HG03439 (cell line): ENCODE results near the gene SHKBP1.
A peak's percentile ranks its signal among the peaks of the same experiment; 100 is the strongest.

ENCODE experiments used
- ATAC-seq: cut with Tn5 transposase; IDR thresholded peaks from one replicate; pipeline ENCODE4 v1.9.1; 2021; ENCODE audit warnings: mild to moderate bottlenecking, moderate library complexity; ENCODE audit not compliant: unreplicated experiment

The SHKBP1 gene

DNA sequence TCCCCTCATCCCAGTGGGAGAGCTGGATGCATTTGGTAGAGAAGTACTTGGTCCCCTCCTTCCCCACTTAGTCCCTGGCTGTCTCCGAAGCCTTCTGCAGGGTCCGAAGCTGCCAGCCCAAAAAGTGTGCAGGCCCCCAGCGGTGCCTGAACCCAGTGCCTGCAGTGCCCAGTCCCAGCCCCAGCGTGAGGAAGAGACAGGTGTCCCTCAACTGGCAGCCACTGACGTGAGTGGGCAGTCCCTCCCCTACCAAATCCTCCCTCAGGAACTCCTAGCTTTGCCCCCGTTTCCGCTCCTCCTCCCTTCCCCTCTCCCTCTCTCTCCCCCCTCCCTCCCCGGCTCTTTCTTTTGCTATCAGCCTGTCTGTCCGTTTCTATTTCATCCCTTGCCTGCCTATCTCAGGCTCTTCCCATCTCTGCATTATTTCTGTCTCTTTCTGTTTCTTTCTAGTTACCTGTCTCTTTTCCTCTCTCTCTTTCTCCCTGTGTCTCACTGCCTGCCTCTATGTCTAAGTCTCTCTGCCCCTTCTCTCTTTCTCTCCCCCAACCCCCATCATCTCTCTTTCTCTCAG, 22.7 kb downstream of the SHKBP1 start:
- no peak for ATAC-seq

DNA sequence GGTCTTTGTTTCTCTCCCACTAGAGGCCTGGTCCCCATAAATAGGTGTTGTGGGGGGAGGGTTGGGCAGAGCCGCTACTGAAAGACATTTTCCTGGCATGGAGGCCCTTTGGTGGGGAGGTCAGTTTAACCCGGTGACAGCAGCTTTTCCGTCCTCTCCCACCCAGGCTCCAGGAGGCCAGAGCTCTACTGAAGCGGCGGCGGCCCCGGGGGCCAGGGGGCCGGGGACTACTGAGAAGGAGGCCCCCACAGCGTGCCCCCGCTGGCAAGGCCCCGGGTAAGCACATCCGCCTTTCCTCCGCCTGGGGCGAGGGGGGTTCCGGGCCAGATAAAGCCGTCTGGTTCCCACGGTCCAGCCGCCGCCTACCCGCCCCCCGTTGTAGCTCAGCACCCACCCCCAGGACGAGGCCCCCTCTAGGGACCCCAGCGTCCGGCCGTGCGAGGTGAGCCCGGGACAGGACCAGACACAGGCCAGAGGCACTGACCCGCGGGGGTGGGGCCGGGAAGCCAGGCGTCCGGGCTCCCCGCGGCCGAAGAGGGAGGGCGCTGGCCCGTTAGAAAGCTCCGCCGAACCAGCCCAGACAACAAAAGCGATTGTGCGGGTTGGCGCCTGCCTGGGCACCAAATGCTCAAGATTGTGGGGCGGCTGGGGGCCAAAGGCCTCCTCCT, 23.4 kb downstream of the SHKBP1 start:
- ATAC-seq: no peak

DNA sequence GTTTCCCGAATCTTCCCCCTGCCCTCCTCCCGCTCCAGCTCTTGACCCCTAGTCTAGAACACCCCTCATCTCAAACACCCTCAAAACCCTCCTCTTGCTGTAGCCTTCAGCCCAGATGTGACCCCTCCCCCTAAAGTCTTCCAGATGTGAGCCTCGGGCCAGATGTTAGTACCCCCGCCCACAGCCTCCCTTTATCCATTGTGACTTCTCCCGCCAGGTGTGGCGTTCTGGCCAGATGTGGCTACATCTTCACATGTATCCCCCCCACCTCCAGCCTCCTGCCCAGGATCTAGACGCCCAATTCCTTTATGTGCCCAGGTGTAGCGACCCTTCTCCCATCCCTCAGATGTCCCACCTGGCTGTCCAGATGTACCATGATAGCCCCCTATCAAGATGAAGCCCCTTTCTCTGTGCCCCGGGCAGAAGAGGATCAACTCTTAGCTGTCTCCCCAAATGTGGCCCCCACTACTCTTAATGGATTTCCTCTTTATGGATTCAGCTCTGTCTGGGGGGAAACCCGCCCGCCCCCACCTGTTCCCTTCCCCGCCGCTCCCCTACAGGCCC, 24.0 kb downstream of the SHKBP1 start:
- ATAC-seq: no peak

DNA sequence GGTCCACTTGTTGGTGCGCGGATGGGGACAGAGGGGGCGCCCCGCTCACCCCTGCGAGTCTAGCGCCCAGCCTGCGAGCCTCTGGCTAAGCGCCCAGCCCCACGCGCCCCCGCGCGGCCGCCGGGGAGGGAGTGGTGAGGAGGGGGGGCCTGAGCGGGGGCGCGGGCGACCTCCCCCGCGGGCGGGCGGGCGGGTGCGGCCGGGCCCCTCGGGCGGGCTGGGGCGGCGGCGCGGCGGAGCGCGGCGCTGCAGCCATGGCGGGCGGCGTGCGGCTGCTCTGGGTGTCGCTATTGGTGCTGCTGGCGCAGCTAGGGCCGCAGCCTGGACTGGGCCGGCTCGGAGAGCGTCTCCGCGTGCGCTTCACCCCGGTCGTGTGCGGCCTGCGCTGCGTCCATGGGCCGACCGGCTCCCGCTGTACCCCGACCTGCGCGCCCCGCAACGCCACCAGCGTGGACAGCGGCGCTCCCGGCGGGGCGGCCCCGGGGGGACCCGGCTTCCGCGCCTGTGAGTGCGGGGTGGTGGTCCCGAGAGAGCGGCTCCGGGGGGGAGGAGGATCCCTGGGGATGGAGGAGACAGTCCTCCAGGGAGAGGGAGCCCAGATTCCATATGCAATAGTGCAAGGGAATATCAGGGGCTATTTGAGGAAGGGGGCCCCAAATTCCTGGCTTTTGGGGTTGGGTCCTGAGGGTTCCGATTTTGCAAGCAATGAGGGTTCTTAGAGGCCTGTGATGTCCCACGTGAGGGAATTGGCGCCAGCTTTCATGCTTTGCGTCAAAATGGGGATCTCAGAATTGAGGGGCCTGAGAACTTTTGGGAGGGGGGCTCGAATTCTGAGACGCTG, 24.7 kb downstream of the SHKBP1 start, which contains the start of gene LTBP4:
TSS of gene LTBP4 (plus strand) at position 236 of the 841 bp plus-strand sequence. CDS start at position 255, 19 bp downstream.
- no peak for ATAC-seq

DNA sequence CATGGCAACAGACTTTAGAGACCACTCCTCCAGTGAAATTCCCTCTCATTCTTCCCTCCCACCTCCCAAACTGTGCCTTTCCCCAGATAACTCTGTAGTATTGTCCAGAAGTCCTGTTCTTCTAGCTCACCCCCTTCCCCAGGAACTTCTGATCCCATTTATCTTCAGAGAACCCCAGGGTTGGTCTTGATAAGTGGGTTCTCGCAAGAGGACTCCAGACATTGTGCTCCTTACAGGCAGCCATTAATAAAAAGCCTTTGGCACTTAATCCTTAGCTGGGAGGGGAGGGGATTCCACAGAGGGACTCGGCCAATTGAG, 26.4 kb downstream of the SHKBP1 start:
- no peak for ATAC-seq

DNA sequence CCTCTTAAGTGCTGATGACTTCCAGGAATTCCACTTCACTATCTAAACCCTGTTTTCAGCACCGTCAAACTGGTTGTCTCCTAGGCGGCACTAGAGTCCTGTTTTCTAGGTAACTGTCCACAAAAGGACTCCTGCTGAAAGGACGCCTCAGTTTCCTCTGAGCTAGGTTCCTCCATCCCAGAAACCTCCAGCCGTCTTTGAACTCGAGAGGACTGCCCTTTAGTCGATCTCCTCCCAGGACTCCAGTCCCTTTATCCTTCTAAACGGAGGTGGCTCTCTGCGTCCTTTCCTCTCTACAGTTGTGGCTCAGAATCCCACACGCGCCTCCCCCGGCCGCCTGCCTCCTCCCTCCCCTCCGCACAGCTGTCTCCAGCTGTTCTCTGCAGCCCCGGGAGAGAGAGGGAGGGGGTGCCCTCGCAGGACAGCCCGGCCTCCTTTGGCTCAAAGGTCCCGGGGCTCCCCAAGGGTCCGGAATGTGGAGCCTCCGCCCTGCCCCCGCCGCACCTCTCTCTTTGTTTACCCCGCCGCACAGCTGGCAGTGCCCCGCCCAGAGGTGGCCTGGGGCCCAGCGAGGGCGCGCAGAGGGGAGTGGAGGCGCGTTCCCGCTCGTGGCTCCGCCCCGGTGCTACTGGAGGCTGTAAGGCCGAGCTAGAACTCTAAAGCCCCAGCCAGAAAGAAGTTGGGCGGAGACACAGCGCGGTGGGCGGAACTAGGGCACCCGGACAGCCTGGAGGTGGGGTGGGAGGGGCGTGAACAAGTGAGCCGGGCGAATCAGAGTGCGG, 26.9 kb downstream of the SHKBP1 start:
- peak; percentile 62 for ATAC-seq

DNA sequence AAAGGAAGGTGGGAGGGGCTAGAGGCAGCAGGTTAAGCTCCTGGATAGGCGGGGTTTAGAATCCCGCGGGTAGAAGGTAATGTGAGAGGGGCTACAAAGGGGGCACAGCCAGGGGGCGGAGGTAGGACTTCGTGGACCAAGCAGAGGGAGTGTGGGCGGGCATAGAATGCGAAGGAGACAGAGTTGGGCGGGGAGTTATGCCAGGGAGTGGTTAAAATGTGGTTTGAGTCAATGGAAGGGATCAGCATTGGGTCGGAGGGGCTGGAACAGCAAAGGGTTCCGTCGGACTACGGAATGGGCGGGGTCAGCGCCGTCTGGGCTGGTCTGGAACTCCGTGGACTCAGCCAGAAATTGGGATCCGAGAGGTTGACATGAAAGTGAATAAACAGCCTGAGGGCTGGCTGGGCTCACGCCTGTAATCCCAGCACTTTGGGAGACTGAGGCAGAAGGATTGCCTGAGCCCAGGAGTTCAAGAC, 27.5 kb downstream of the SHKBP1 start:
- ATAC-seq: no peak

DNA sequence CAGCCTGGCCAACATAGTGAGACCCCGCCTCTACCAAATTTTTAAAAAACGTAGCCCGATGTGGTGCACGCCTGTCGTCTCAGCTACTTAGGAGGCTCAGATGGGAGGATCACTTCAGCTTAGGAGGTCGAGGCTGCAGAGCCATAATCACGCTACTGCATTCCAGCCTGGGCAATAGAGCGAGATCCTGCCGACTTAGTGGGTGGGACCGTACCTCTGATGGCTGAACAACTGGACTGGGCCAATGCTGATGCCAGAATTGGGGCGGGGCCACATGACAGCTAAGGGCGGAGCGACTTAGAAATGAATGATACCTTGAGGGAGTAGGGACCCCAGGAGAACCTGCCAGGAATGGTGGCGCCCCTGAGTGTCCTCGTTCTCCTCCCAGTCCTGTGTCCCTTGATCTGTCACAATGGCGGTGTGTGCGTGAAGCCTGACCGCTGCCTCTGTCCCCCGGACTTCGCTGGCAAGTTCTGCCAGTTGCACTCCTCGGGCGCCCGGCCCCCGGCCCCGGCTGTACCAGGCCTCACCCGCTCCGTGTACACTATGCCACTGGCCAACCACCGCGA, 28.1 kb downstream of the SHKBP1 start:
- no peak for ATAC-seq

DNA sequence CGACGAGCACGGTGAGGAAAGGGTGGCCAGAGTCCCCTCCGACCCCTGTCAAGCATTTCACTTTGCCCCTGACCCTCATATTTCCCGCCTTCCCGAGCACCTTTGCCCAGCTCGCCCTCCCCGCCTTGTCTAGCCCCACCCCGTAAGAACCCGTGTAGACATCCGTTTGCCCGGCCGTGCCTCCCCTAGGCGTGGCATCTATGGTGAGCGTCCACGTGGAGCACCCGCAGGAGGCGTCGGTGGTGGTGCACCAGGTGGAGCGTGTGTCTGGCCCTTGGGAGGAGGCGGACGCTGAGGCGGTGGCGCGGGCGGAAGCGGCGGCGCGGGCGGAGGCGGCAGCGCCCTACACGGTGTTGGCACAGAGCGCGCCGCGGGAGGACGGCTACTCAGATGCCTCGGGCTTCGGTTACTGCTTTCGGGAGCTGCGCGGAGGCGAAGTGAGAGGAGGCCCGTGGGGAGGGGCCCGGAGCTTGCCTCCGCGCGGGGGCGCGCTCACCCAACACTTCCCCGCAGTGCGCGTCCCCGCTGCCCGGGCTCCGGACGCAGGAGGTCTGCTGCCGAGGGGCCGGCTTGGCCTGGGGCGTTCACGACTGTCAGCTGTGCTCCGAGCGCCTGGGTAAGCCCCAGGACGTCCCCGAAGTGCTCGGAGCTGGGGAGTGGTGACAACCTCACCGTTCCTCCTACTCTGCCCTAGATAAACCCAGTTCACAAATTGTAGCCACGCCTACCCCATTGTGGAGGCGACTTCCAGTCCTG, 28.7 kb downstream of the SHKBP1 start:
- ATAC-seq: peak; percentile 22

DNA sequence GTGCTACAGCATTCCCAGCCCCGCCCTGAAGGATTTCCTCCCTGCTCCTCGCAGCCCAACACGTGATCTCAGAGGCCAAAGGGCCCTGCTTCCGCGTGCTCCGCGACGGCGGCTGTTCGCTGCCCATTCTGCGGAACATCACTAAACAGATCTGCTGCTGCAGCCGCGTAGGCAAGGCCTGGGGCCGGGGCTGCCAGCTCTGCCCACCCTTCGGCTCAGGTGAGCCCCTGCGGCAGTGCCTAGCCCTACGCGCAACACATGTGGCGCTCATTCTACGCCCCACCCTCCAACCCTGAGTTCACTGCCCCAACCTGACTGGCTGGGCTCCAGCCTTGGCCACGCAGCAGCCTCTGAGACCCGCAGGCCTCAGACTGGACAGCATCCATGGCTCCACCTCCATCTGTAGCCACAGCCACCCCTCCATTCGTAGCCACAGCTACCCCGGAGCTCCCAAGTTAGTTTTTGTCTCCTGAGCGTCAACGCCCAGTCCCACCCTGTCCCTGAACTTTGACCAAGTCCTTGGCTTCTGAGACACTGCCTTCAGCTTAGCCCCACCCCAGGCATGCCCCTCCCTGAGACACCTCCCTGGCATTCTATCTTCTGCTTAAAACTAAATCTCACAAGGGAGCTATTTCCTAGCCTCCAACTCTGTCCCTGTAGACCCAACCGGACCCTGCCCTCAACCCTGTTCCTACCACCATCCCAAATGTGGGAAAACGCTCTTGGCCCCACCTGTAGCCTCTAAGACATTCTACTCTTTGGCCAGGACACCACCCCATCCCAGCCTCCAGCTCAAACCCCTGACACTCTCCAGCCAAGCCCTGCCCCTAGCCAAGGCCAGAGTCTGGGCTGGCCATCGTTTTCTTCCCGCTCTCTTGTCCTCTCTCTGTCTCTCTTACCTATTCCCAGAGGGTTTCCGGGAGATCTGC, 30.9 kb downstream of the SHKBP1 start:
- ATAC-seq: no peak

DNA sequence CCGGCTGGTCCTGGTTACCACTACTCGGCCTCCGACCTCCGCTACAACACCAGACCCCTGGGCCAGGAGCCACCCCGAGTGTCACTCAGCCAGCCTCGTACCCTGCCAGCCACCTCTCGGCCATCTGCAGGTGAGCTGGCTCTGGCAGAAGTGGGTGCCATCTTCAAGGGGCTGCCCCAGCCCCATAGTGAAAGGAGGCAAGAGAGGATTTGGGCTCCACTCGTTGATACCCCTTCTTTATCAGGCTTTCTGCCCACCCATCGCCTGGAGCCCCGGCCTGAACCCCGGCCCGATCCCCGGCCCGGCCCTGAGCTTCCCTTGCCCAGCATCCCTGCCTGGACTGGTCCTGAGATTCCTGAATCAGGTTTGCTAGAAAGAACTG, 31.6 kb downstream of the SHKBP1 start:
- no peak for ATAC-seq

DNA sequence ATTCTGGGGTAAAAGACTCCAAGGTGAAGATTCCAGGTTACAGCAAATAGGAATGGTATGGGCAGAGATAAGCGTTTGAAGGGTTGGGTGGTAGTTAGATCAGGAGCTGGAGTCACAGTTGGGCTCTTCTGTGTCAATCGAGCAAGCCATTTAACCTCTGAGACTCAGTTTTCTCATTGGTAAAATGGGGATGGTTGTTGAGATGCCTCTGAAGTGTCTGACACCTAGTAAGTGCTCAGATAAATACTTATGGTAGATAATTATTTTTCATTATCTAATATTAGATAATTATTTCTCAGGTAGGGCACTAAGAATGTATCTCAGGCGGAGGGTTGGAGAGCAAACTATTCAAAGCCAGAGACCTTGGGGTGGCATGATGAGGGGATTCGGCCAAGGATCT, 32.3 kb downstream of the SHKBP1 start:
- ATAC-seq: no peak

DNA sequence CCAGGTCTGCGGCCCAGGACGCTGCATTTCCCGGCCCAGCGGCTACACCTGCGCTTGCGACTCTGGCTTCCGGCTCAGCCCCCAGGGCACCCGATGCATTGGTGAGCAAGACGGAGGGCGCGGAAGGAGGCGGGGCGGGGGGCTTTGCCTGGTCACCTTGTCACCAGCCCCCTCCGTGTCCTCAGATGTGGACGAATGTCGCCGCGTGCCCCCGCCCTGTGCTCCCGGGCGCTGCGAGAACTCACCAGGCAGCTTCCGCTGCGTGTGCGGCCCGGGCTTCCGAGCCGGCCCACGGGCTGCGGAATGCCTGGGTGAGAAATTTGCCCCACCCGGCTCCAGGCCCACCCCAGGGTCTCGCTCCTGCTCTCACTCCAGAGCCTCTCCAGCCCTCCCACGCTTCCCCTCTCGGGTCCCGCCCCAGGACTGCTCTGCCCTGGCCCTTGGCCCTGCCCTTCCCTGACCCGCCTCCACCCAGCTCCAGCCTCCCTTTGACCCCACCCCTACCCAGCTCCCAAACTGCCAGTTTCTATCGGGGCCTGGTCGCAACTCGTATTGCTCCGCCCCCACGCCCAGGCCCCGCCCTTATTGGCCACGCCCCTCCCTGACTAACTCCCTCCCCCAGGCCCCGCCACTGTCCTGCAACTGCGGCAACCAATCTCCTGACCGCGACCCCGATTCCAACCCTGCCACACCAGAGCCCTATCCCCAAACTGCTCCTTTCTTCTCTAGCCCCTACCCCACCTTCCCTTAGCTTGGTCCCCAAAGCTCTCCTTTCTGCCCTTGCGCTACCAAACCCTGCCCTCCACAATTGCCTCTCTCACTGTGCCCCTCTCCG, 33.1 kb downstream of the SHKBP1 start:
- peak; percentile 46 for ATAC-seq

DNA sequence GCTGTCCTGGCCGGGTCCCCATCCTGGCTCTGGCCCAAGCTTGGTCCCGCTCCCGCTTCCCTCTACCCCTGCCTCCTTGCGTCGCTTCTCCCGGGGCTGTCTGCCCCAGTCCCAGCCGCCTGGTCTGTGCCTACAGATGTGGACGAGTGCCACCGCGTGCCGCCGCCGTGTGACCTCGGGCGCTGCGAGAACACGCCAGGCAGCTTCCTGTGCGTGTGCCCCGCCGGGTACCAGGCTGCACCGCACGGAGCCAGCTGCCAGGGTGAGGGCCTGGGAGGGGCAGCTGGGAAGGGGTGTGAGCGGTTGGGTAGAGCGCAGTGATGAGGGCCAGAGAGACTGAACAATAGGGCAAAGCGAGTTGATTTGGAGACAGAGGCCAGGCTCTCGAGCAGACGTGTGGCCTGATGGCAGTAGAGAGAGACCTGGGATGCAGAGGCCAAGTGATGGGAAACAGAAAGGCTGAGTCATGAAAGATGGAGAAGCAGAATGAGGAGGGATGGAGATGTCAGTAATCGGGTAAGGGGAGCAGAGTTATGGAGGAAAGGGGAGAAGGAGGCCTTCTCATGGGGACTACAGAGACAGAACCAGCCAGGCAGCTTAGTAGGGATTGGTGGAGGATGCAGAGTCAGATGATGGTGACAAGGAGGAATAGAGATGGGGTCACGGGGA, 33.9 kb downstream of the SHKBP1 start:
- no peak for ATAC-seq

DNA sequence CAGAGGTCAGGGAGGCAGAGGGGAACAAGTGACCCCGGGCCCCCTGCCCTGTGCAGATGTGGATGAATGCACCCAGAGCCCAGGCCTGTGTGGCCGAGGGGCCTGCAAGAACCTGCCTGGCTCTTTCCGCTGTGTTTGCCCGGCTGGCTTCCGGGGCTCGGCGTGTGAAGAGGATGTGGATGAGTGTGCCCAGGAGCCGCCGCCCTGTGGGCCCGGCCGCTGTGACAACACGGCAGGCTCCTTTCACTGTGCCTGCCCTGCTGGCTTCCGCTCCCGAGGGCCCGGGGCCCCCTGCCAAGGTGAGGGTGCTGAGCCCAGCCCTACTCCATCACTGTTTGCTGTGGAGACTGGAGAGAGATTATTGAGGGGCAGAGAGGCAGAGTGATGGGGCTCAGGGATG, 34.4 kb downstream of the SHKBP1 start:
- no peak for ATAC-seq

DNA sequence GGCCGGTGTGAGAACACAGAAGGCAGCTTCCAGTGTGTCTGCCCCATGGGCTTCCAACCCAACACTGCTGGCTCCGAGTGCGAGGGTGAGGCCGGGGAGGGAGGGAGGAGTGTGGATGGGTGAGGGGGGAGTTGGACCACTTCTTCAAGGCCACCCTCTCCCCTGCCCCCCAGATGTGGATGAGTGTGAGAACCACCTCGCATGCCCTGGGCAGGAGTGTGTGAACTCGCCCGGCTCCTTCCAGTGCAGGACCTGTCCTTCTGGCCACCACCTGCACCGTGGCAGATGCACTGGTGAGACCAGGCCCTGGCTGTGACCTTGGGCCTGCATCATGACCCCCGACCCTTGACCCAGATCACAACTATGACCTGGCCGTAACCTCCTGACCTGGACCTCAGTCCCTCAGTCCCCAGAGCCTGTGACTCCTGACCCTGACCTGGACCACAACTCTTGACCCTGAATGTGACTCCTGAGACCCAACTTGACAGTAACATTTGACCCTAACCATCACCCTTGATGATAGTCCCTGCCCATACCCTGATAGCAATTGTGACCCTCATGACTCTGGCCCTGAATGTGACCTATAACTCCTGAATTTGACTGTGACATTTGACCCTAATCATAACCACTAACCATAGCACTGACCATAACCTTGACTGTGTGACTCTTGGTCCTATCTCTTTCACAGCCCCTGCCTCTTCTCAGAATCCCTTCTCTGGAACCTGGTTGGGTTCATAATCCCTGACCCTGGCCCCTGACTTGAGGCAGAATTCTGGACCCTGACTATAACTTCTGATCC, 35.4 kb downstream of the SHKBP1 start:
- no peak for ATAC-seq
